GM23338 (cell line): ENCODE measurements around the gene TTC33. TPM values are rescaled to one million over a fixed set of nuclear protein-coding genes. Genes with fewer than 3 reads are reported as not detected.

Experiments used
- ATAC-seq: fragments of 200-7000 bp; cut with Tn5 transposase; 3 replicates; pipeline ENCODE4 v1.9.1; 2020
- DNase-seq: peaks from one replicate; pipeline ENCODE4 v3.0.0-alpha.2; 2015; ENCODE audit warnings: low spot score
- H2AFZ ChIP-seq: fragments of 200-600 bp; sonication (generic); 2 replicates; pipeline ENCODE4 v1.8.0; 2016; ENCODE audit warnings: antibody characterized with exemption, mild to moderate bottlenecking, moderate library complexity
- H3F3A ChIP-seq: fragments of 200-600 bp; sonication (generic); replicated peaks from 2 replicates; pipeline ENCODE4 v1.8.0; 2017; ENCODE audit warnings: antibody characterized with exemption, mixed run types, low read depth
- H3K27ac ChIP-seq: fragments of 200-600 bp; sonication (generic); 2 replicates; pipeline ENCODE4 v1.6.1; 2016; ENCODE audit warnings: low read depth
- H3K27me3 ChIP-seq: fragments of 200-600 bp; sonication (generic); 2 replicates; pipeline ENCODE4 v1.8.0; 2016; ENCODE audit warnings: mild to moderate bottlenecking, mixed run types, moderate library complexity; ENCODE audit not compliant: insufficient read depth
- H3K36me3 ChIP-seq: fragments of 200-600 bp; sonication (generic); 2 replicates; pipeline ENCODE4 v1.8.0; 2016; ENCODE audit warnings: mild to moderate bottlenecking; ENCODE audit not compliant: insufficient read depth
- H3K4me1 ChIP-seq: fragments of 200-600 bp; sonication (generic); 2 replicates; pipeline ENCODE4 v1.8.0; 2016; ENCODE audit warnings: mild to moderate bottlenecking, moderate library complexity; ENCODE audit not compliant: insufficient read depth
- H3K4me2 ChIP-seq: fragments of 200-600 bp; sonication (generic); 2 replicates; pipeline ENCODE4 v1.7.1; 2017; ENCODE audit warnings: mixed run types
- H3K4me3 ChIP-seq: fragments of 200-600 bp; sonication (generic); 2 replicates; pipeline ENCODE4 v1.6.1; 2016; ENCODE audit warnings: mixed run types
- H3K79me2 ChIP-seq: fragments of 200-600 bp; sonication (generic); replicated peaks from 2 replicates; pipeline ENCODE4 v1.8.0; 2017; ENCODE audit warnings: mild to moderate bottlenecking; ENCODE audit not compliant: insufficient read depth
- H3K9me2 ChIP-seq: fragments of 200-600 bp; sonication (generic); 2 replicates; pipeline ENCODE4 v1.8.0; 2017; ENCODE audit not compliant: insufficient read depth
- H4K20me1 ChIP-seq: fragments of 200-600 bp; sonication (generic); replicated peaks from 2 replicates; pipeline ENCODE4 v1.8.0; 2017; ENCODE audit warnings: mild to moderate bottlenecking; ENCODE audit not compliant: insufficient read depth
- H3K27ac Mint-ChIP-seq: 2 replicates; pipeline ENCODE4 v1.8.0; 2020; ENCODE audit warnings: inconsistent platforms, mild to moderate bottlenecking, moderate library complexity, mixed read lengths
- H3K27me3 Mint-ChIP-seq: 3 replicates; pipeline ENCODE4 v1.8.0; 2022; ENCODE audit warnings: low read depth, mild to moderate bottlenecking, moderate library complexity, mixed read lengths, inconsistent platforms; ENCODE audit not compliant: insufficient read depth, poor library complexity
- H3K36me3 Mint-ChIP-seq: 3 replicates; pipeline ENCODE4 v1.8.0; 2021; ENCODE audit warnings: low read depth, mild to moderate bottlenecking, inconsistent platforms, moderate library complexity, mixed read lengths
- H3K4me1 Mint-ChIP-seq: 3 replicates; pipeline ENCODE4 v1.8.0; 2020; ENCODE audit warnings: mild to moderate bottlenecking, inconsistent platforms, mixed read lengths
- H3K4me3 Mint-ChIP-seq: 3 replicates; pipeline ENCODE4 v1.8.0; 2021; ENCODE audit warnings: moderate library complexity, mild to moderate bottlenecking, inconsistent platforms, mixed read lengths
- H3K9me3 Mint-ChIP-seq: 3 replicates; pipeline ENCODE4 v1.8.0; 2020; ENCODE audit warnings: moderate library complexity, mild to moderate bottlenecking, inconsistent platforms, mixed read lengths
- CREB1 ChIP-seq: fragments of 250-450 bp; sonication (Bioruptor Pico); IDR thresholded peaks from 2 replicates; pipeline ENCODE4 v1.5.0; 2020; ENCODE audit warnings: low read depth, mild to moderate bottlenecking, moderate library complexity
- CTCF ChIP-seq, 2 experiments: fragments of 200-600 bp in 1 of 2; sonication (generic) in 1 of 2; conservative IDR thresholded peaks; 2 replicates each; pipeline versions ENCODE4 v1.5.1 to v1.6.1; 2016 to 2017; ENCODE audit warnings: antibody characterized with exemption in 2 of 2, low read depth in 2 of 2, mild to moderate bottlenecking in 2 of 2, moderate library complexity in 1 of 2
- ETS1 ChIP-seq: IDR thresholded peaks from 2 replicates; pipeline ENCODE4 v1.6.1; 2016; ENCODE audit warnings: antibody characterized with exemption
- EZH2 ChIP-seq: fragments of 200-600 bp; sonication (generic); IDR thresholded peaks from one replicate; pipeline ENCODE4 v1.8.0; 2017; ENCODE audit warnings: antibody characterized with exemption, mild to moderate bottlenecking, low read depth; ENCODE audit not compliant: unreplicated experiment
- EZH2phosphoT487 ChIP-seq: fragments of 200-600 bp; sonication (generic); IDR thresholded peaks from one replicate; pipeline ENCODE4 v1.8.1; 2018; ENCODE audit warnings: antibody characterized with exemption; ENCODE audit not compliant: unreplicated experiment
- JUNB ChIP-seq: IDR thresholded peaks from one replicate; pipeline ENCODE4 v1.6.1; 2016; ENCODE audit warnings: antibody characterized with exemption; ENCODE audit not compliant: unreplicated experiment
- REST ChIP-seq: IDR thresholded peaks from one replicate; pipeline ENCODE4 v1.6.1; 2018; ENCODE audit warnings: antibody characterized with exemption; ENCODE audit not compliant: unreplicated experiment
- STAT1 ChIP-seq: IDR thresholded peaks from one replicate; pipeline ENCODE4 v1.6.1; 2016; ENCODE audit warnings: antibody characterized with exemption; ENCODE audit not compliant: unreplicated experiment
- ZNF331 ChIP-seq: fragments of 250-450 bp; sonication (Bioruptor Pico); IDR thresholded peaks from 2 replicates; pipeline ENCODE4 v1.5.0; 2020; ENCODE audit warnings: low read depth, mild to moderate bottlenecking, moderate library complexity
- polyA plus RNA-seq: library from polyadenylated mRNA; unstranded; fragments of >200 nt; fragmentation: Nextera tagmentation; extraction: Ambion mirVana; gene quantifications from 2 replicates; pipeline ENCODE4 v1.2.1, GENCODE V29; 2016
- total RNA-seq: library from RNA; depleted of rRNA; stranded (reverse); fragments of >200 nt; shearing (Covaris generic); gene quantifications from 2 replicates; pipeline ENCODE4 v1.2.3, GENCODE V29; 2014

Gene TTC33
- total and polyA plus RNA-seq, 2 experiments from 2014 or later: 4.1 to 11.5 TPM

GRCh38 chr5:40651201-40651600, 104.6 kb downstream of the TTC33 start (continued):
- TF ChIP-seq REST: no peak
- TF ChIP-seq EZH2: no peak
- no peak for TF ChIP-seq JUNB
- TF ChIP-seq ZNF331 (CRISPR knock-in tag): no peak
- TF ChIP-seq CTCF (conservative IDR thresholded peaks at IDR 0.05; ENCODE audit: low read depth in 2 of 2): no peak

DNA sequence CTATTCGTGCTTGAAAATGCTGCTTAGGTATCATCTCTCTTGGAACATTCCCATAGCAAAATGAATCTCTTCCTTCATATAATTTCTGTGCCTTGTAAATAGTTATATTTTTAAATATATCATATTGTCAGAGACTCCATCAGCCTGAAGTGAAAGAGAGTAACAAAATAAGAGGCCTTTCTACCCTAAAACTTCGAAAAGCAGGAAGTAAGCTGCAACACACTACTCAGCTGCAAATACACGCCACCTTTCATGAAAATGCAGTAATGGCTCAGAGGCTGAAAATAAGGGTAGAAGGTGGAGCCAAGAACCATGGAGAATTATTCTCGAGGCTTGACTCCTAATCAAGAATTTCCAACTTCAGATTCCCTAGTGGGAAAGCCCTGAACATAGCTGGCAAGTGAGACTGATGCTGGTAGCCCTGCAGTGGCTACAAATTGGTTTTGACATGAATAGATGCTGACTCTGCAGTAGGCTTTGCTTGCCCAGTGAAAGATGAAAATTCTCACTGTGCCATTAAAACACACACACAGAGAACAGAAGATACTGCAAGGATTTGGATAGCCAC, 106.2 kb downstream of the TTC33 start:
- peak overlapping the region; percentile 66; the same call in 1 of the 2 replicates for H2AFZ ChIP-seq
- Mint-ChIP-seq H3K36me3 (no peaks in the 10 kb centered on the region), H3K4me3 (no peak overlapping the region), H3K9me3 (no peaks in the 10 kb centered on the region), H3K27ac (no peak overlapping the region), H3K27me3 (no peaks in the 10 kb centered on the region), H3K4me1 (no peaks in the 10 kb centered on the region)
- ATAC-seq (no peak), DNase-seq (no peak)
- H3K79me2 ChIP-seq: no peaks in the 10 kb centered on the region
- no peaks in the 10 kb centered on the region for H3K27me3 ChIP-seq
- H3F3A ChIP-seq: no peaks in the 10 kb centered on the region
- no peaks in the 10 kb centered on the region for H3K9me2 ChIP-seq
- no peak overlapping the region for H3K27ac ChIP-seq
- no peak overlapping the region for H3K4me3 ChIP-seq
- H3K4me1 ChIP-seq: peaks cover 4% of the 10 kb centered on the region; the same call in 1 of the 2 replicates
- H3K4me2 ChIP-seq: no peak overlapping the region
- H3K36me3 ChIP-seq: no peaks in the 10 kb centered on the region
- H4K20me1 ChIP-seq: no peaks in the 10 kb centered on the region
- TF ChIP-seq REST (no peak), CTCF (conservative IDR thresholded peaks at IDR 0.05; ENCODE audit: low read depth in 2 of 2) (no peak), EZH2phosphoT487 (no peak), ETS1 (no peak), JUNB (no peak), CREB1 (no peak), STAT1 (no peak)
